ENCODE data around the gene SUPV3L1.

- no peak for TF ChIP-seq CTCF (IDR thresholded peaks at IDR 0.05; ENCODE audit: low read depth, low read length, poor library complexity, severe bottlenecking)
- no peak for TF ChIP-seq EZH2phosphoT487 (IDR thresholded peaks at IDR 0.05; ENCODE audit: borderline replicate concordance, low read length)
These were observed 60.4 kb downstream of the SUPV3L1 start for GRCh38 chr10:69240455-69240854.
